Fibroblast of skin of left biceps (primary cell): ENCODE results near the gene OIT3.
"Not testable (repeated sequence)": the region's sequence is repeated elsewhere in the genome, so short reads cannot be mapped to it uniquely, and the experiment has no call there.

Source experiments
- DNase-seq, 2 experiments: peaks; one replicate each; pipeline ENCODE4 v3.0.0-alpha.2; 2013; ENCODE audit warnings: low read depth in 2 of 2

The OIT3 gene

DNA sequence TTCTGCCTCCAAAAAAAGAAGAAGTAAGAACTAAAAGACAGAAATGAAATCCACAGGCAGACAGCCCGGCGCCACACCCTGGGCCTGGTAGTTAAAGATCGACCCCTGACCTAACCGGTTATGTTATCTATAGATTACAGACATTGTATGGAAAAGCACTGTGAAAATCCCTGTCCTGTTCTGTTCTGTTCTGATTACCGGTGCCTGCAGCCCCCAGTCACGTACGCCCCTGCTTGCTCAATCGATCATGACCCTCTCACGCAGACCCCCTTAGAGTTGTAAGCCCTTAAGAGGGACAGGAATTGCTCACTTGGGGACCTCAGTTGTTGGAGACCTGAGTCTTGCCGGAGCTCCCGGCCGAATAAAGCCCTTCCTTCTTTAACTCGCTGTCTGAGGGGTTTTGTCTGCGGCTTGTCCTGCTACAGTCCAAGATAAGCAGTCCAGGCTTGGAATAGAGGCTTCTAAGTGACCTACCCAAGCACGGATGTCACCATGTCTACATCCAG, 10.5 kb downstream of the OIT3 start:
- not testable (repeated sequence) for DNase-seq

DNA sequence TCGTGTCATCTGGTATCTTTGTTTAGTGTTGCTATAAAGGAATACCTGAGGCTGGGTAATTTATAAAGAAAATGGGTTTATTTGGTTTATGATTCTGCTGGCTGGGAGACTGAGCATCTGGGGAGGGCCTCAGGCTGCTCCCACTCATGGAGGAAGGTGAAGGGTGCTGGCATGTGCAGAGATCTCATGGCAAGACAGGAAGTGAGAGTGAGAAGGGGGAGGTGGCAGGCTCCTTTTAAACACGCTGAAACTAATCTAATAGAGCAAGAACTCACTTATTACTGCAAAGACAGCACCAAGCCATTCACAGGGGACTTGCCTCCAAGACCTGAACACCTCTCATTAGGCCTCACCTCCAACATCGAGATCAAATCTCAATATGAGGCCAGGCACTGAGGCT, 11.3 kb downstream of the OIT3 start:
- DNase-seq, result no peak

DNA sequence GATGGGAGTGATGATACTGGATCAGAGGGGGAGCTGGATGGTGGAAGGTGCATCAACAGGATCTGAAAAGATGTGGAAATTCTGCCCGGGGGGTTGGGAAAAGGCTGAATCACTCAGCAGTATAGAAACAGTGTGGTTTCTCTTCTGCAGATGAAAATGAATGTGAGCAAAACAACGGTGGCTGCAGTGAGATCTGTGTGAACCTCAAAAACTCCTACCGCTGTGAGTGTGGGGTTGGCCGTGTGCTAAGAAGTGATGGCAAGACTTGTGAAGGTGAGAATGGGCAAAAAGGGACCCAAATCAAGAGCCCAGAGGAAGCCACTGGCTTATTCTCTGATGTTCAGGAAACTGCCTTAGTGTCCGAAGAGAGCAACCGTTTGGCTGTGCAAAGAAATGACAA, 12.9 kb downstream of the OIT3 start:
- DNase-seq, result no peak

DNA sequence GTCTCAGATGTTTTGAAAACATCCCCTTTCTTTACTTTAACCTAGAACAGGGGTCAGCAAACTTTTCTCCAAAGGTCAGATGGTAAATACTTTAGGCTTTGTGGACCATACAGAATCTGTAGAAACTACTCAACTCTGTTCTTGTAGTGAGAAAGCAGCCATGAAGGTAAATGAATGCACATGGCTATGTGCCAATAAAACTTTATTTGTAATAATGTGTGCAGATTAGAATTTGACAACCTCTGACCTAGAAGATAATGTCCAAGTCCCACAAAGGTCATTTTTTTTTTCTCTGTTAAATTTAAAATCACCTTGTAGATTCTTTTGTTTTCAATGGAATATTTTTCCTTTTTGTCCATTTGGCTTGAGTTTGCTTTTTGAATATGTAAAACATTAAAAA, 17.2 kb downstream of the OIT3 start:
- DNase-seq, result no peak

DNA sequence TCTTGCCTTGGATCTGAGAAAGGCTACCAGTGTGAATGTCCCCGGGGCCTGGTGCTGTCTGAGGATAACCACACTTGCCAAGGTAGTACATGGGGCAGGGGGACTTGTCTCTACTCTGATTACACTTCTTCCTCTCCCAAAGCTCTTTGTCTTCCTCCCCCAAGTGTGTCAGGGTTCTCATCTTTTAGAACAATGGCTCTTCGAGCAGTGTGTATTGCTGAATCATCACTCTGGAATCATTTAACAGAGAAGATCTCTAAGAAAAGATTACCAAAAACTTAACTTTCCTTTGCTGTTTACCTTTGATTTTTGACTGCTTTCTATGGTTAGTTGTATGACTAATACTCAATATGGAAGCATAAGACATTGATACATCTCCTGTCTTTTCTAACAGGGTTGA, 18.2 kb downstream of the OIT3 start:
- no peak for DNase-seq

DNA sequence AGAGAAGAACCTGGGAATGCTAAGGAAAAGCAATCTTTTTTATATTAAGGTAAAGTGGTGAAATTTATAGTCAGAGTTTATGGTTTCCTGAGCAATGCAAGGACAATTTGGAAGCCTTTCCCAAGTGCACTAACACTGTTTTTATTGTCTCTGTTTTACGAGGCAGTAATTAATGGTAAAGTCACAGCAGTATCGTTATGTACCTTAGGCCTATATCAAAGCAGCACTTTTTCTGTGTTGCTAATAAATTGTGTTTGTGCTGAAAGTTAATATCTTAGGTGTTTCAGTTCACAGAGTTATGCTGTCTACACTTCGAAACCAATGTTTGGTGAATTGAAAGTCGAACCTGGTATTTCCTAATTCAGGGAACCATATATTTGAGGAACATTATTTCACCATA, 19.2 kb downstream of the OIT3 start:
- DNase-seq, result no peak

DNA sequence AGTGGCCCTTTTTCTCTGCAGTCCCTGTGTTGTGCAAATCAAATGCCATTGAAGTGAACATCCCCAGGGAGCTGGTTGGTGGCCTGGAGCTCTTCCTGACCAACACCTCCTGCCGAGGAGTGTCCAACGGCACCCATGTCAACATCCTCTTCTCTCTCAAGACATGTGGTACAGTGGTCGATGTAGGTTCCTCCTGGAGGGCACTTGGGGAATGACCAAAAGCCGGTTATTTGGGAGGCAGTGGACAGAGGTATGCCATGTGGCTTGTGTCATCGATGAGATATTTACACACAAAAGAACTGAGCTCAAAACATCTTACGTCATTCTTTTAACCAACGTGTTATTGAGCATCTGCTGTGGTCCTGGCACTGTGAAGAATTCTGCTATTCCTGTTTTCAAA, 19.7 kb downstream of the OIT3 start:
- no peak for DNase-seq

DNA sequence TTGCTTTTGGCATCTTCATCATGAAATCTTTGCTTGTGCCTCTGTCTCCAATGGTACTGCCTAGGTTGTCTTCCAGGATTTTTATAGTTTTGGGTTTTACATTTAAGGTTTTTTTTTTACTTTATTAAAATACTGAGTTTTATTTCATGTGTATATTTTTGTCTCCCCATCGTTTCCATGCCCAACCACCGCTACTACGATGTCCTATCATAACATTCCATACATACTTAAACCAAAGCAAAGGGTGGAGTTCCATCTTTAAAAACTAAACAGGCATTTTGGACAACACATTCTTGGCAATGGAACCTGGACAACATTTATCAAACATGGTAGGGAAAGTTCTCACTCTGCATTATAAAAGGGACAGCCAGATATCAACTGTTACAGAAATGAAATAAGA, 23.7 kb downstream of the OIT3 start:
- DNase-seq, result not testable (repeated sequence)

DNA sequence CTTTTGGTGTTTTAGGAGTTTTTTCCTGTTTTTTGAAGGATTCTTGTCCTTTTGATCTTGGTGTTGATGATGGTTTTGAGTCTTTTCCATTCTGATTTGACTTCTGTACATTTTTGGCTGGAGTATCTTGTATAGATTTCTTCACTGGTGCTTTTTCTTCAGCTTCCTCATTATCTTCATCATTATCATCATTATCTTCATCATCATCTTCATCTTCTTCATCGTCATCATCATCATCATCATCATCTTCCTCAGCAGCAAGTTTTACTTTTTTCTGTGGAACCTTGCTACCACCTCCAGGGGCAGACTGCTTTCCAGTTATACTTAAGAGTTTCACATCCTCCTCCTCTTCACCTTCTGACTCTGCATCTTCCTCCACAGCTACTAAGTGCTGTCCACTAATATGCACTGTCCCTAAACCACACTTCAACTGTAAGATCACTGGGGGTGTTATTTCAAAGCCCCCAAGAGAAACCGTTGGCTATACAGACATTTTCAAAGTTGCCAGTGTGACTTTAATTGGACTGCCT, 24.3 kb downstream of the OIT3 start:
- DNase-seq, result not testable (repeated sequence)

DNA sequence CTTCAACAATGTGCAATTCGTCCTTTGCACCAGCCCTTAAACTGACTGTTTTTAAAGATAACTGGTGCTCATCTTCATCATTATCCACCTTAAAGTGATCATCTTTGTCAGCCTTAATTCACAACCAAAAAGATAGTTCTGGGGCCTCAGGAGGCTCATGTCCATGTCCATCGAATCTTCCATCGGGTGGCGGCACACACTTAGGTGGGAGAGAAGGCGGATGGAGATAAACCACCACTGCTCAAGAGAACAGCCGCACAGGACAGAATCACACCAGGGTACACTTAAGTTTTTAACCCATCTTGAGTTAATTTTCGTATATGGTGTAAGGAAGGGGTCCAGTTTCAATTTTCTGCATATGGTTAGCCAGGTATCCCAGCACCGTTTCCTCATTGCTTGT, 24.8 kb downstream of the OIT3 start:
- no peak for DNase-seq

DNA sequence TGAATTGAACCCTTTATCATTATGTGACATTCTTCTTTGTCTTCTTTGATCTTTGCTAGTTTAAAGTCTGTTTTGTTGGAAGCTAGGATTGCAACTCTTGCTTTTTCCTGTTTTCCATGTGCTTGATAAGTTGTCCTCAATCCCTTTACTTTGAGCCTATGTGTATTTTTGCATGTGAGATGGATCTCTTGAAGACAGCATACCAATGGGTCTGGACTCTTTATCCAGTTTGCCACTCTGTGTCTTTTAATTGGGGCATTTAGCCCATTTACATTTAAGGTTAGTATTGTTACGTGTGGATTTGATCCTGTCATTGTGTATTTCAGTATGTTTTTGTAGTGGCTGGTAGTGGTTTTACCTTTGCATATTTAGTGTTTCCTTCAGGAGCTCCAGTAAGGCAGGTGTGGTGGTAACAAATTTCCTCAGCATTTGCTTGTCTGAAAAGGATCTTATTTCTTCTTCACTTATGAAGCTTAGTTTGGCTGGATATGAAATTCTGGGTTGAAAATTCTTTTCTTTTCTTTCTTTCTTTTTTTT, 27.7 kb downstream of the OIT3 start:
- not testable (repeated sequence) for DNase-seq

DNA sequence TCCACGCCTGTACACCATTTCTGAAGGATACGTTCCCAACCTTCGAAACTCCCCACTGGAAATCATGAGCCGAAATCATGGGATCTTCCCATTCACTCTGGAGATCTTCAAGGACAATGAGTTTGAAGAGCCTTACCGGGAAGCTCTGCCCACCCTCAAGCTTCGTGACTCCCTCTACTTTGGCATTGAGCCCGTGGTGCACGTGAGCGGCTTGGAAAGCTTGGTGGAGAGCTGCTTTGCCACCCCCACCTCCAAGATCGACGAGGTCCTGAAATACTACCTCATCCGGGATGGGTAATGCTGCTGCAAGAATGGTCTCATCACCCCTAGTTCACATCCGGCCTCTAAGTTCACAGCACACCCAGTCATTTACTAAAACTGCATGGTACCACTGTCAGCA, 30.8 kb downstream of the OIT3 start:
- DNase-seq, result no peak

DNA sequence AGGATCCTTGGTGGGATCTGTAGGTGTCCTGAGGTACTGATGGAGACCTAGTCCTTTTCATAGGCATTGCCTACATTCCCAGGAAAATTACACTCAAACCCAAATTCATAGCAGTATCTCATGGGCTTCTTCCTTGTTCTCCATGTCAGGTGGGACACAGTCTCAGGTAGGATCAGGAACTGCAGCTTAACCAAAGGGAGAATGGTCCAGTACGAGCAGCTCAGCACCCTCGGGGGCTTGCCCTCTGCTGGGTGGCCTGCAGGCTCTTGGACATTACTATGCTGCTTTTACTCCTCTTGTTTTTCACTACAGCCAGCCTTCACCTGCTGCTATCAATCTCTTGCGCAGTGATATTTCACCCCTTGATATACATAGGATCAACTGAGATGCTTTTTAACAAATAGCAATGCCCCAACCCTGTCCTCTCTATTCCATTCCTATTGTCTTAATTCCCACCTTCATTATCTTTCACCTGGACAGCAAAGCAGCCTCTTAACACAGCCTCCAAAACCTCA, 32.5 kb downstream of the OIT3 start:
- no peak for DNase-seq

DNA sequence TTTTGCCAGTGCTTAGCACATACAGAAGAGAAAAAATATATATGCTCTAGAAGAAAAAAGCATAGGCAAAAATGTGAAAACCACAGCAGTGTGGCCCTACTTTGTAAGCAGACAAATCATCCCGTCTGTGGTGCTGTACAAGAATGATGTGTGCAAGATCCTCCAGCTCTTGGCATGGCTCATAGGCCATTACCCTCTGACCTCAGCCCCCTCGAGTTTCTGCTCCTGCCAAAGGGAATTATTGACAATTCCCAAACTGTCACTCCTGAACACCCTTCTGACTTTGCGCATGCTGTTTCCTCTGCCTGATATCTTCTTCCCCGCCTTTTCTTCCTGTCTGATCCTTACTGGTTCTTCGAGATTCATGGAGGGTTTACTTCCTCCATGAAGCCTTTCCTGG, 33.9 kb downstream of the OIT3 start:
- DNase-seq, result no peak

DNA sequence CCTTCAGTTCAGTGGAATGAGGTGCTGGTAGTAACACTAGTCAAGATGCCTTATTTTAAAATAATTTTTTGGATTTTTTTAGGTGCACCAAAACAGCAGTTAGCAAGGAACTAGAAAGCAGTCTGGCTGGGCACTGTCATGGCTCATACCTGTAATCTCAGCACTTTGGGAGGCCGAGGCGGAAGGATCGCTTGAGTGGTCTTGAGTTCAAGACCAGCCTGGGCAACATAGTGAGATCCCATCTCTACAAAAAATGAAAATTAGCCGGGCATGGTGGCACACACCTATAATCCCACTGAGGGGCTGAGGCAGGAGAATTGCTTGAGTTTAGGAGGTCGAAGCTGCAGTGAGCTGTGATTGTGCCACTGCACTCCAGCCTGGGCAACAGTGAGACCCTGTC, 35.3 kb downstream of the OIT3 start:
- no peak for DNase-seq

DNA sequence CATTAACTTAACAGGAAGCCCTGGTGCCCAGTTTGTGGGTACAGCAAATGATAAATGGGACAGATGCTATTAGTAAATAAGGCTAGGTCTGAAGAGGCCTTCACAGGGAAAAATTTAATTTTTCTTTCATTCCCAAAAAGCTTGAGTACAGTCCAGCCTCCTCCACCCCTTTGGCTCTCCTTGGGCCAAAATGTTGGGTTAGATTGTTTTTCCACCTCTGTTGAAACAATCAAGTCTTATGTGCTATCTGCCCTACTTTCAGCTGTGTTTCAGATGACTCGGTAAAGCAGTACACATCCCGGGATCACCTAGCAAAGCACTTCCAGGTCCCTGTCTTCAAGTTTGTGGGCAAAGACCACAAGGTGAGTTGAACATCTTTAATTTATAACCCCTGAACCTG, 36.7 kb downstream of the OIT3 start:
- no peak for DNase-seq

DNA sequence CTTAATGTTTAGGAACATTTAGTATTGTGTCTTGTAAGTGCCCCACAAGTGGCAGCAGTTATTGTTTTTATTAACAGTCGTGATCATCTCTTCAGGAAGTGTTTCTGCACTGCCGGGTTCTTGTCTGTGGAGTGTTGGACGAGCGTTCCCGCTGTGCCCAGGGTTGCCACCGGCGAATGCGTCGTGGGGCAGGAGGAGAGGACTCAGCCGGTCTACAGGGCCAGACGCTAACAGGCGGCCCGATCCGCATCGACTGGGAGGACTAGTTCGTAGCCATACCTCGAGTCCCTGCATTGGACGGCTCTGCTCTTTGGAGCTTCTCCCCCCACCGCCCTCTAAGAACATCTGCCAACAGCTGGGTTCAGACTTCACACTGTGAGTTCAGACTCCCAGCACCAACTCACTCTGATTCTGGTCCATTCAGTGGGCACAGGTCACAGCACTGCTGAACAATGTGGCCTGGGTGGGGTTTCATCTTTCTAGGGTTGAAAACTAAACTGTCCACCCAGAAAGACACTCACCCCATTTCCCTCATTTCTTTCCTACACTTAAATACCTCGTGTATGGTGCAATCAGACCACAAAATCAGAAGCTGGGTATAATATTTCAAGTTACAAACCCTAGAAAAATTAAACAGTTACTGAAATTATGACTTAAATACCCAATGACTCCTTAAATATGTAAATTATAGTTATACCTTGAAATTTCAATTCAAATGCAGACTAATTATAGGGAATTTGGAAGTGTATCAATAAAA, 38.9 kb downstream of the OIT3 start:
- no peak for DNase-seq

DNA sequence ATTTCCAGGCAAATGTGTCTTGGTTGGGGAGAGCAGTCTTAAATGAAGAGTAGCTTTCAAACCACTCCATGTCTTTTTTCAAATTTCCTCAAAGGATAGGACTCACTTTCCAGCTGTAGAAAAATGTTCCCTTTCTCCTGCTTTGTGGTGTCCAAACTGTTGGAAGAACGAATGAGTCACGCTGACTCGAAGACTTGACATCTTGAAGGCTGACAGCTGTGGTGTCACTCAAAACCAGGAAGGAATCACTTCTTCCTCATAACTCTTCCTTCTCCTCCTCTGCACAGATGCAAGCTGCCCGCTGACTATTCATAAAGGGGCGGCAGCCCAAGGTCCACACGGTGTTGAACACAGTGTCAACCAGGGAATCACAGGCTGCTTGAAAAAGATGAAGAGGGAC, 41.8 kb downstream of the OIT3 start:
- no peak for DNase-seq

DNA sequence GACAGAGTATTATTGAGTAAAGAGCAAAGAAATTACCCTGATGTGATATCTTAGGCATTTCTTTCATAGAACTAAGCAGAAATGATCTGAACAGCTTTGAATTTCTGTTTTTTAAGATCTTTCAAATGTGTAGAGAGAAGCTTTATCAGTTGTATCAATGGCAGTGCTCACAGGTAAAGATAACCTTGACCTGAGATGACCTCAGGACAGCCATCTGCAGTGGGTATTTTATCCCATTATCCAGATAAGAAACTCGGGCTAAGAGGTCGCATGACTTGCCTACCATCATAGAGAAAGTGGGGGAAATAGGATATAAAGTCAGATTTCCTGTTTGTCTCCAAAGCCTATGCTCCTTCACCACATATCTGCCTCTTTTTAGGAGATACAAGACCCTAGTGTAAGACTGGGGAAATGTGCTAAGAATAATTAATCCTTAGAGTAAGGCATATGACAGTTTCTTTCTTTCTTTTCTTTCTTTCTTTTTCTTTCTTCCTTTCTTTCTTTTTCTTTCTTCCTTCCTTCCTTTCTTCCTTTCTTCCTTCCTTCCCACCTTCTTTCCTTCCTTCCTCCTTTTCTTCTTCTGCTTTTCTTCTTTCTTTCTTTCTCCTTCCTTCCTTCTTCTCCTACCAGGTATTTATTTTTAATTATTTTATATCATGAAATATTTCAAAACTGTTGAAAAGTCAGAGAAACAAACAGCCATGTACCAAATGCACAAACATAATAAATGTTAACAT, 50.1 kb downstream of the OIT3 start:
- no peak for DNase-seq

DNA sequence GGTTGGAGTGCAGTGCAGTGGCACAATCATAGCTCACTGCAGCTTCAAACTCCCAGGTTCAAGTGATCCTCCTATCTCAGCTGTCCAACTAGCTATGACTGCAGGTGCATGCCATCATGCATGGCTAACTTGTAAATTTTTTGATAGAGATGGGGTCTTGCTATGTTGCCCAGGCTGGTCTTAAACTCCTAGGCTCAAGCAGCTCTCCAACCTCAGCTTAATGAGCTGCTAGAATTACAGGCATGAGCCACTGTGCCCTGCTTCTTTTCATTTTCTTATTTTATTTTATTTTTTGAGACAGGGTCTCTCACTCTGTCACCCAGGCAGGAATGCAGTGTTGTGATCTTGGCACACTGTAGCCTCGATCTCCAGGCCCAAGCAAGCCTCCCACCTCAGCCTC, 53.4 kb downstream of the OIT3 start:
- no peak for DNase-seq

DNA sequence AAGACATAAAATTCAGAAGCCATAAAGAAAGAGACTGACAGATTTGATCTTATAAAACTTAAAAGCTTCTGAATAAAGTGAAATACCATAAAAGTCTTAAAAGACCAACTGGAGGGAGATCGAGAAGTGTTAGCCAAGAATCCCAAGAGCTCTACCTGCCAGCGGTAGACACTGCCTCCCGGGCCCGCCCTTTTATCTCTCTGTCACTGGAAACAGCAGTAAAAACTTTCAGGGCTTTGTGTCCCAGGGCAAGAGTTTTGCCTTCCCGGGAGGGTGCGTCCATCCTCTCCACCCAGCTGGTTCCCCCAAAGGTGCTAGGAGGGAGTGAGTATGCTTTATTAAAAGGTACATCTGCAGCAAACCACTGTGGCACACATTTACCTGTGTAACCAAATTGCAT, 55.2 kb downstream of the OIT3 start:
- DNase-seq, result no peak

DNA sequence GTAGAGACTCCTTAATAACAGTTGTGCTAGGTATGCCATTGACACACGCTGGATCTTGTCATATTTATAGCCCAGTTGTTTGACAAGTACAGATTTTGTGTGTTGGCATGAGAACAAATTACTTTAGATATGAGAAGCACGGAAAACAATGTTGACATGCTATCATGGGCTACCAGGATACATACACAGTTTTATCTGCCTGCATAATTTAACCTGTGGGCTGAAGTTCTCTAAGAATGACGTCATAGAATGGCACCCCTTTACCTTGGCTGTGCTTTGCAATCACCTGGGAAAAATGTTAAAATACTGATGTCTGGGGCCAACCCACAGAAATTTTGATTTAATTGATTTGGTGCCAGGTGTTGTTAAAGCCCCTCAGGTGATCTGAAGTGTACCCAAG, 58.2 kb downstream of the OIT3 start:
- no peak for DNase-seq

DNA sequence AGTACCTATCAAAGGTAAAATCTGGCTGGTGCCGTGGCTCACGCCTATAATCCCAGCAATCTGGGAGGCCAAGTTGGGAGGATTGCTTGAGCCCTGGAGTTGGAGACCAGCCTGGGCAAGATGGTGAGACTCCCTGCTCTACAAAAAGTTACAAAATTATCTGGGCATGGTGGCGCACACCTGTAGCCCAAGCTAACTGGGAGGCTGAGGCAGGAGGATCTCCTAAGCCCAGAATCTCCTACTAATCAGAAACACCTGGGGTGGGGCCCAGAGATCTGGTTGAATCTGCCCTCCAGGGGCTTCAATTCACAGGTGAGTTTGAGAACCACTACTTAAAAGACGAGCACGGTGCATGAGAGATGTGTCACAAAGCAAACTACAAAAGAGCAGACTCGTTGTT, 58.6 kb downstream of the OIT3 start:
- no peak for DNase-seq
